K562 (cell line): ENCODE data around the gene ZNF189. TPM values are rescaled to one million over a fixed set of nuclear protein-coding genes. Genes with fewer than 3 reads are reported as not detected.

Experiments used
- ATAC-seq: fragments of 200-7000 bp; cut with Tn5 transposase; 3 replicates; pipeline ENCODE4 v1.9.1; 2020; ENCODE audit warnings: moderate library complexity
- BruUV-seq: library from RNA; stranded (reverse); fragments of 400-500 nt; replicated peaks from 2 replicates; lab custom pipeline; 2021; lab: Mats Ljungman, UMichigan
- CTCF ChIA-PET: fragments of 300-600 bp; formaldehyde crosslinking; extraction: SDS; loops from one replicate; lab custom pipeline; 2021; ENCODE audit warnings: low intra/inter-chr PET ratio; lab: Yijun Ruan, JAX
- POLR2A ChIA-PET: fragments of 300-600, 350-650 bp; sonication (Branson Sonifier 250); formaldehyde crosslinking; extraction: SDS; loops from one replicate; lab custom pipeline; 2021; ENCODE audit warnings: antibody characterized with exemption, inconsistent platforms; lab: Yijun Ruan, JAX
- DNase-seq, 4 experiments: peaks; one replicate each; pipeline versions ENCODE4 v3.0.0 to v3.0.0-alpha.2; 2011 to 2018; ENCODE audit warnings: low spot score in 3 of 4, mixed read lengths in 3 of 4; ENCODE audit errors: extremely low read depth in 1 of 4
- FAIRE-seq: peaks from 2 replicates; lab custom pipeline; 2011; peaks lifted over from hg19 to GRCh38; lab: Jason Lieb, UNC
- H2AFZ ChIP-seq: 2 replicates; pipeline ENCODE4 v1.6.0; 2011; ENCODE audit warnings: low read depth, low read length, control low read depth, inconsistent platforms
- H3K27ac ChIP-seq: fragments of 200-600 bp; 3 replicates; pipeline ENCODE4 v1.8.0; 2011; ENCODE audit warnings: low read depth, mild to moderate bottlenecking, control low read depth, inconsistent platforms, low read length, moderate library complexity, mixed read lengths; ENCODE audit errors: extremely low read depth
- H3K27me3 ChIP-seq, 2 experiments: fragments of 300-600 bp in 1 of 2; 2 replicates in 1 of 2; 3 replicates in 1 of 2; pipeline versions ENCODE4 v1.6.0 to v1.8.0; 2011; ENCODE audit warnings: inconsistent platforms in 2 of 2, low read length in 2 of 2, mild to moderate bottlenecking in 1 of 2, mixed read lengths in 1 of 2, moderate library complexity in 1 of 2; ENCODE audit not compliant: control insufficient read depth in 2 of 2, insufficient read depth in 2 of 2
- H3K36me3 ChIP-seq: fragments of 300-600 bp; 3 replicates; pipeline ENCODE4 v1.8.0; 2011; ENCODE audit warnings: mild to moderate bottlenecking, low read length, inconsistent platforms; ENCODE audit not compliant: control insufficient read depth, insufficient read depth
- H3K4me1 ChIP-seq, 2 experiments: fragments of 200-600 bp in 1 of 2; replicated peaks in 1 of 2; 2 replicates in 1 of 2; 3 replicates in 1 of 2; pipeline versions ENCODE4 v1.5.1 to v1.8.0; 2011; ENCODE audit warnings: inconsistent platforms in 2 of 2, low read length in 2 of 2, mild to moderate bottlenecking in 1 of 2, mixed read lengths in 1 of 2, moderate library complexity in 1 of 2; ENCODE audit not compliant: control insufficient read depth in 2 of 2, insufficient read depth in 2 of 2
- H3K4me2 ChIP-seq: 2 replicates; pipeline ENCODE4 v1.6.1; 2011; ENCODE audit warnings: low read length, control low read depth, inconsistent platforms, mixed read lengths; ENCODE audit not compliant: insufficient read depth
- H3K4me3 ChIP-seq: fragments of 200-600 bp; sonication (generic), shearing (Covaris generic); 2 replicates; pipeline ENCODE4 v1.5.1; 2016; ENCODE audit warnings: control low read depth, inconsistent platforms
- H3K79me2 ChIP-seq: fragments of 200-600 bp; 3 replicates; pipeline ENCODE4 v1.8.0; 2011; ENCODE audit warnings: low read length, inconsistent platforms; ENCODE audit not compliant: control insufficient read depth, insufficient read depth
- H3K9ac ChIP-seq, 2 experiments: 2 replicates each; pipeline versions ENCODE4 v1.6.0 to v1.6.1; 2011; ENCODE audit warnings: low read depth in 2 of 2, low read length in 2 of 2, control low read depth in 1 of 2, inconsistent platforms in 1 of 2, mild to moderate bottlenecking in 1 of 2, mixed read lengths in 1 of 2; ENCODE audit not compliant: insufficient read depth in 1 of 2
- H3K9me1 ChIP-seq: one replicate; pipeline ENCODE4 v1.6.0; 2011; ENCODE audit warnings: inconsistent platforms, mild to moderate bottlenecking, low read length, moderate library complexity; ENCODE audit not compliant: control insufficient read depth, insufficient read depth
- H3K9me3 ChIP-seq: replicated peaks from 2 replicates; pipeline ENCODE4 v1.5.1; 2011; ENCODE audit warnings: low read depth, low read length, inconsistent platforms; ENCODE audit not compliant: control insufficient read depth, insufficient read depth
- H4K20me1 ChIP-seq: replicated peaks from 2 replicates; pipeline ENCODE4 v1.6.1; 2011; ENCODE audit warnings: low read length, inconsistent platforms, mixed read lengths; ENCODE audit not compliant: control insufficient read depth, insufficient read depth
- CBX3 ChIP-seq, 2 experiments: IDR thresholded peaks; 1 replicate in 1 of 2; 2 replicates in 1 of 2; pipeline ENCODE4 v1.6.1; 2012; ENCODE audit warnings: inconsistent platforms in 2 of 2, low read length in 2 of 2, borderline replicate concordance in 1 of 2, control low read depth in 1 of 2
- CGGBP1 ChIP-seq: fragments of 250-450 bp; sonication (Bioruptor Pico); IDR thresholded peaks from 2 replicates; pipeline ENCODE4 v1.9.0; 2021; ENCODE audit warnings: mild to moderate bottlenecking
- GTF2F1 ChIP-seq: IDR thresholded peaks from 2 replicates; pipeline ENCODE4 v1.6.1; 2011; ENCODE audit warnings: low read depth, low read length, improper control_type of control experiment
- LEF1 ChIP-seq: fragments of 450-650 bp; IDR thresholded peaks from 2 replicates; pipeline ENCODE4 v1.6.1; 2016; ENCODE audit warnings: mild to moderate bottlenecking
- RBM25 ChIP-seq: fragments of 200-400 bp; formaldehyde crosslinking; IDR thresholded peaks from 2 replicates; pipeline ENCODE4 v1.6.1; 2018; ENCODE audit warnings: low read length, low read depth, moderate library complexity; ENCODE audit not compliant: severe bottlenecking
- SOX6 ChIP-seq: fragments of 450-650 bp; IDR thresholded peaks from 2 replicates; pipeline ENCODE4 v1.6.1; 2014; ENCODE audit warnings: mild to moderate bottlenecking
- TRIM24 ChIP-seq, 2 experiments: fragments of 450-650 bp; IDR thresholded peaks; 2 replicates each; pipeline ENCODE4 v1.6.1; 2016
- TRIM28 ChIP-seq: fragments of 450-650 bp; IDR thresholded peaks from 2 replicates; pipeline ENCODE4 v1.6.1; 2017
- XRCC3 ChIP-seq: fragments of 450-650 bp; IDR thresholded peaks from 2 replicates; pipeline ENCODE4 v1.6.1; 2017; ENCODE audit warnings: mild to moderate bottlenecking, moderate library complexity
- ZNF280A ChIP-seq: fragments of 450-650 bp; IDR thresholded peaks from 2 replicates; pipeline ENCODE4 v1.6.1; 2018; ENCODE audit warnings: mild to moderate bottlenecking, low read depth; ENCODE audit not compliant: partially characterized antibody
- ZNF695 ChIP-seq: fragments of 450-650 bp; formaldehyde crosslinking; IDR thresholded peaks from 2 replicates; pipeline ENCODE4 v1.4.0; 2020; ENCODE audit warnings: mild to moderate bottlenecking, moderate library complexity
- ZNF75A ChIP-seq: fragments of 450-650 bp; formaldehyde crosslinking; IDR thresholded peaks from 2 replicates; pipeline ENCODE4 v1.4.0; 2020; ENCODE audit warnings: mild to moderate bottlenecking
- WGBS: fragments of 100-300 bp; shearing (Covaris generic); methylation state at CpG from one replicate; pipeline ENCODE4 v1.1.6; 2016; ENCODE audit warnings: low coverage, mixed read lengths; ENCODE audit not compliant: insufficient coverage; ENCODE audit errors: missing lambda C conversion rate; 5-methylcytosine and 5-hydroxymethylcytosine counted together
- in situ Hi-C: fragments of 300-500 bp; cut with MboI; formaldehyde crosslinking; loops from 4 replicates; pipeline ENCODE4 v1.15.0; 2018; ENCODE audit warnings: inconsistent platforms, mixed read lengths
- intact Hi-C: fragments of 100-400 bp; cut with micrococcal nuclease; formaldehyde crosslinking; loops from 2 replicates; pipeline ENCODE4 v1.14.2; 2022
- polyA plus RNA-seq, 8 experiments: library from polyadenylated mRNA; depleted of rRNA in 4 of 8; stranded (reverse) in 5 of 8; unstranded in 3 of 8; fragments of >200 nt; fragmentation: Nextera tagmentation in 2 of 8; fragmentation: Illumina TruSeq in 1 of 8; extraction: Ambion mirVana in 2 of 8; extraction: Trizol in 1 of 8; gene quantifications; 2 replicates each; pipeline versions ENCODE4 v1.2.1 to v1.2.3, GENCODE V29; 2011 to 2014; ENCODE audit warnings: inconsistent platforms in 1 of 8, missing spikeins in 1 of 8
- total RNA-seq, 7 experiments: library from RNA; depleted of rRNA in 6 of 7; stranded (reverse); fragments of >200 nt in 6 of 7; fragmentation: Illumina TruSeq in 2 of 7; extraction: Trizol in 2 of 7; gene quantifications; 2 replicates each; pipeline versions ENCODE4 v1.2.1 to v1.2.3, GENCODE V29; 2011 to 2021; ENCODE audit warnings: low replicate concordance in 1 of 7
- TF ChIP-seq, protein P1 (sequence below): sonication (generic); formaldehyde crosslinking; IDR thresholded peaks from 2 replicates; pipeline ENCODE4 v1.8.0; 2023; ENCODE audit warnings: missing genetic modification reagents, mild to moderate bottlenecking, borderline replicate concordance

Gene ZNF189
- total and polyA plus RNA-seq, 9 of the 15 experiments (the other 6 are each of a cell fraction or from before 2014, with no cell fraction given): 2.4 to 15.3 (median 6.4) TPM

DNA sequence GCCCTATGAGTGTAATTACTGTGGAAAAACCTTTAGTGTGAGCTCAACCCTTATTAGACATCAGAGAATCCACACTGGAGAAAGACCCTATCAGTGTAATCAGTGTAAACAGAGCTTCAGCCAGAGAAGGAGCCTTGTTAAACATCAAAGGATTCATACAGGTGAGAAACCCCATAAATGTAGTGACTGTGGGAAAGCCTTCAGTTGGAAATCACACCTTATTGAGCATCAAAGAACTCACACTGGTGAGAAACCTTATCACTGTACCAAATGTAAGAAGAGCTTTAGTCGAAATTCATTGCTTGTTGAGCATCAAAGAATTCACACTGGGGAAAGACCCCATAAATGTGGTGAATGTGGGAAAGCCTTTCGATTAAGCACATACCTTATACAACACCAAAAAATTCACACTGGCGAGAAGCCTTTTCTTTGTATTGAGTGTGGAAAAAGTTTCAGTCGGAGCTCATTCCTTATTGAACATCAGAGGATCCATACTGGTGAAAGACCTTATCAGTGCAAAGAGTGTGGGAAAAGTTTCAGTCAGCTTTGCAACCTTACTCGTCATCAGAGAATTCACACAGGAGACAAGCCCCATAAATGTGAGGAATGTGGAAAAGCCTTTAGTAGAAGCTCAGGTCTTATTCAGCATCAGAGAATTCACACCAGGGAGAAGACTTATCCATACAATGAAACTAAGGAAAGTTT is 9.9 kb downstream of the ZNF189 start (continued):
- TF ChIP-seq LEF1 (0 out of 2 replicates have a peak, but pooled peaks have one; percentile 30), GTF2F1 (no peak)
- TF ChIP-seq, protein P1, sequence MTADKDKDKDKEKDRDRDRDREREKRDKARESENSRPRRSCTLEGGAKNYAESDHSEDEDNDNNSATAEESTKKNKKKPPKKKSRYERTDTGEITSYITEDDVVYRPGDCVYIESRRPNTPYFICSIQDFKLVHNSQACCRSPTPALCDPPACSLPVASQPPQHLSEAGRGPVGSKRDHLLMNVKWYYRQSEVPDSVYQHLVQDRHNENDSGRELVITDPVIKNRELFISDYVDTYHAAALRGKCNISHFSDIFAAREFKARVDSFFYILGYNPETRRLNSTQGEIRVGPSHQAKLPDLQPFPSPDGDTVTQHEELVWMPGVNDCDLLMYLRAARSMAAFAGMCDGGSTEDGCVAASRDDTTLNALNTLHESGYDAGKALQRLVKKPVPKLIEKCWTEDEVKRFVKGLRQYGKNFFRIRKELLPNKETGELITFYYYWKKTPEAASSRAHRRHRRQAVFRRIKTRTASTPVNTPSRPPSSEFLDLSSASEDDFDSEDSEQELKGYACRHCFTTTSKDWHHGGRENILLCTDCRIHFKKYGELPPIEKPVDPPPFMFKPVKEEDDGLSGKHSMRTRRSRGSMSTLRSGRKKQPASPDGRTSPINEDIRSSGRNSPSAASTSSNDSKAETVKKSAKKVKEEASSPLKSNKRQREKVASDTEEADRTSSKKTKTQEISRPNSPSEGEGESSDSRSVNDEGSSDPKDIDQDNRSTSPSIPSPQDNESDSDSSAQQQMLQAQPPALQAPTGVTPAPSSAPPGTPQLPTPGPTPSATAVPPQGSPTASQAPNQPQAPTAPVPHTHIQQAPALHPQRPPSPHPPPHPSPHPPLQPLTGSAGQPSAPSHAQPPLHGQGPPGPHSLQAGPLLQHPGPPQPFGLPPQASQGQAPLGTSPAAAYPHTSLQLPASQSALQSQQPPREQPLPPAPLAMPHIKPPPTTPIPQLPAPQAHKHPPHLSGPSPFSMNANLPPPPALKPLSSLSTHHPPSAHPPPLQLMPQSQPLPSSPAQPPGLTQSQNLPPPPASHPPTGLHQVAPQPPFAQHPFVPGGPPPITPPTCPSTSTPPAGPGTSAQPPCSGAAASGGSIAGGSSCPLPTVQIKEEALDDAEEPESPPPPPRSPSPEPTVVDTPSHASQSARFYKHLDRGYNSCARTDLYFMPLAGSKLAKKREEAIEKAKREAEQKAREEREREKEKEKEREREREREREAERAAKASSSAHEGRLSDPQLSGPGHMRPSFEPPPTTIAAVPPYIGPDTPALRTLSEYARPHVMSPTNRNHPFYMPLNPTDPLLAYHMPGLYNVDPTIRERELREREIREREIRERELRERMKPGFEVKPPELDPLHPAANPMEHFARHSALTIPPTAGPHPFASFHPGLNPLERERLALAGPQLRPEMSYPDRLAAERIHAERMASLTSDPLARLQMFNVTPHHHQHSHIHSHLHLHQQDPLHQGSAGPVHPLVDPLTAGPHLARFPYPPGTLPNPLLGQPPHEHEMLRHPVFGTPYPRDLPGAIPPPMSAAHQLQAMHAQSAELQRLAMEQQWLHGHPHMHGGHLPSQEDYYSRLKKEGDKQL (CRISPR knock-in tag): no peak

DNA sequence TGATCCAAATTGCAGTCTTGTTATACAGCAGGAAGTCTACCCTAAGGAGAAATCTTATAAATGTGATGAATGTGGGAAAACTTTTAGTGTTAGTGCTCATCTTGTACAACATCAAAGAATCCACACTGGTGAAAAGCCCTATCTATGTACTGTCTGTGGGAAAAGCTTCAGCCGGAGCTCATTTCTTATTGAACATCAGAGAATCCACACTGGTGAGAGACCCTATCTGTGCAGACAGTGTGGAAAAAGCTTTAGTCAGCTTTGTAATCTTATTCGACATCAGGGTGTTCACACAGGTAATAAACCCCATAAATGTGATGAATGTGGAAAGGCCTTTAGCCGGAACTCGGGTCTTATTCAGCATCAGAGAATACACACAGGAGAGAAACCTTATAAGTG is 10.4 kb downstream of the ZNF189 start:
- Histone ChIP-seq H2AFZ (no peak overlapping the region), H4K20me1 (no peaks in the 10 kb centered on the region), H3K9me1 (no peaks in the 10 kb centered on the region), H3K9me3 (peaks cover 47% of the 10 kb centered on the region), H3K4me1 (no peaks in the 10 kb centered on the region), H3K4me2 (no peak overlapping the region), H3K4me3 (no peak overlapping the region), H3K36me3 (peaks cover 49% of the 10 kb centered on the region), H3K79me2 (no peaks in the 10 kb centered on the region; the same call in 2 of the 3 replicates), H3K27ac (no peak overlapping the region), H3K27me3 (no peaks in the 10 kb centered on the region), H3K9ac (no peak overlapping the region)
- intact Hi-C loops (no loop called here), in situ Hi-C loops (no loop called here)
- DNase-seq (no peak), ATAC-seq (no peak), FAIRE-seq (no peak)
- TF ChIP-seq TRIM28 (peak; percentile 85), ZNF695 (CRISPR knock-in tag) (no peak), ZNF280A (peak; percentile 45), CGGBP1 (no peak), RBM25 (peak; percentile 44), SOX6 (peak; percentile 47), TRIM24 (IDR thresholded peaks at IDR 0.05) (0 out of 4 replicates have a peak, but pooled peaks of 1 of the 2 experiments have one; percentile 30), CBX3 (IDR thresholded peaks at IDR 0.05; ENCODE audit: borderline replicate concordance in 1 of 2, low read length in 2 of 2) (peak in 1 of 2 experiments; percentile 85; a peak in 2 of 3 replicates), ZNF75A (CRISPR knock-in tag) (peak; percentile 99), XRCC3 (0 out of 2 replicates have a peak, but pooled peaks have one; percentile 64)
- 93% methylated on average over 4 of the region's 4 CpGs for WGBS
- POLR2A ChIA-PET: interaction anchor here (0.6 to 1.3 kb wide), 3 partner anchors 10 to 29 kb away, joined by 3 to 5 read pairs (median 3); partner anchors contain the start of genes MRPL50 and ZNF189
- BruUV-seq: no TSS peak
- CTCF ChIA-PET: no interaction called here
